HG03521 (cell line): Measurements from ENCODE around the gene MBTD1.
"Not testable (repeated sequence)": the region's sequence is repeated elsewhere in the genome, so short reads cannot be mapped to it uniquely, and the experiment has no call there.

Experiments used
- ATAC-seq: cut with Tn5 transposase; IDR thresholded peaks from one replicate; pipeline ENCODE4 v1.9.1; 2021; ENCODE audit warnings: mild to moderate bottlenecking, moderate library complexity; ENCODE audit not compliant: unreplicated experiment

Gene MBTD1

GRCh38 chr17:51256101-51256500, 3.7 kb downstream of the MBTD1 start:
- no peak for ATAC-seq

DNA sequence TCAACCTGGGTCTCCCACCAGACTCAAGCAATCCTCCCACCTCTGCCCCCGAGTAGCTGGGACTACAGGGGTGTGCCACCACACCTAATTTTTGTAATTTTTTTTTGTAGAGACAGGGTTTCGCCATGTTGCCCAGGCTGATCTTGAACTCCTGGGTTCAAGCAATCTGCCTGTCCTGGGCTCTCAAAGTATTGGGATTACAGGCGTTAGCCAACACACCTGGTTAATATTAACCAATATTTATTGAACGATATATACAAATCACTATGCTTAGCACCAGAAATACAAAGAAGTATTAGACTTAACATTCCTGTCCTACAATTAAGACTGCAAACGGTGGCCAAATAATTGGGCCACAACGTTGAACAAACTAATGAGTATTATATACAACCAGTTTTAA, 4.2 kb downstream of the MBTD1 start:
- ATAC-seq = no peak

- ATAC-seq = no peak
Measured at GRCh38 chr17:51251010-51251409, 8.8 kb downstream of the MBTD1 start.

- ATAC-seq = no peak
Measured at GRCh38 chr17:51250314-51250840, 9.5 kb downstream of the MBTD1 start.

DNA sequence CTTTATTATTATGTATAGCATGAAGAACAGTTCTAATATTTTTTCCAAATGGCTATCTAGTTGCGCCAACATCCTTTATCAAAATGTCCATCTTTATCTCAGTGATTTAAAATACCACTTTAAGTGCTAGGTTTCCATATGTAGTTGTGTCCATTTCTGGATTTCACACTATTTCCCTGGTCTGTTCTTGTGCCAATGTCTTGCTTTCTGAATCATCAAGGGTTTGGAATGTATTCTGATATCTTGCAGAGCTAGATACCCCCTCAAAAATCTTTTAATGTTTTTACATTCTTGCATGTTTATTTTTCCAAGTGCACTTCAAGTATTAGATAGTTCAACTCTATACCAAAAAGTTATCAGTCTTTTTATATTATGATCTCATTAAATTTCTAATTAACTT, 14.3 kb downstream of the MBTD1 start:
- ATAC-seq = no peak

DNA sequence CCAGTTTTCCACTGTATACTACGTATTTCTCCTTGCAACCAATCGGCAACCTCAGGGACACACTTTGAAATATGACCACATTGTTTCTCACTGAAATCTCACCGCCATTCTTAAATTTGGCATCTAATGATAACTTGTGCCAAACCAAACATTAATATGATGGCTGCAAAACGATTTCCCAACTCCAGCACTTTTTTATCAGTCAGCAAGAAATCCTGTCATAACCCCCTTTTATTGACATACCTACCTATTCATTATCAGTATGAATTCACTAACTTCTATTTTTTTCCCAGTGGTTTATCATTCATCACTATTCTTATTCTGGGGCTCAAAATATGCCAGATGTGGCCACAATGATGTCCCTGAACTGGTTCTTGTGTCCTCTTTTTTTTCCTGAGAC, 15.8 kb downstream of the MBTD1 start:
- ATAC-seq = no peak

- ATAC-seq = no peak
Measured at GRCh38 chr17:51240275-51240674, 19.6 kb downstream of the MBTD1 start.

DNA sequence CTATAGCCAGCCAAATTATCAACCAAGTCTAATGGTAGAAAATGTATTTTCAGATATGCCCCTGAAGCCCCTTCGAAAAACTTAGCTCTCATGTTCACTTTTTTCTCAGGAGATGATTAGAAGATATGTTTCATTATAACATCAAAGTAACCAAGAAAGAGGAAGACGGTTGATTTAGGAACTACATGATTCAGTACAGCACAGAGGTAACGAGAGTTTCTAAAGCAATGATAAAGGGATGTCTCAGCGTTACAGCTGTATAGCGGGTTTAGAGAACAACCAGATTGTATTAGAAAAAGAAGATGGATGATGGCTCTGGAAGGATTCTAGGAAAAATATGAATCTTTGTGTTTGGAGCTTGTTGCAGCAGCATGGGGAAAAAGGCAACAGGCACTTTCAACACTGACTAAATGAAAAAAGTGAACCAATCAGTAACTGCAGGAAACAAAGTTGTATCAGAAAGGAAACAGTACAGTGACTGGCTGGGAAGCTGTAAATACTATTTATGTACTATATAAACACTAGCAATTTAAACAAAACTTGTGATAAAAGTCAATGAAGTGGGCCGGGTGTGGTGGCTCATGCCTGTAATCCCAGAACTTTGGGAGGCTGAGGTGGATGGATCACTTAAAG, 21.5 kb downstream of the MBTD1 start:
- peak; percentile 50 for ATAC-seq

DNA sequence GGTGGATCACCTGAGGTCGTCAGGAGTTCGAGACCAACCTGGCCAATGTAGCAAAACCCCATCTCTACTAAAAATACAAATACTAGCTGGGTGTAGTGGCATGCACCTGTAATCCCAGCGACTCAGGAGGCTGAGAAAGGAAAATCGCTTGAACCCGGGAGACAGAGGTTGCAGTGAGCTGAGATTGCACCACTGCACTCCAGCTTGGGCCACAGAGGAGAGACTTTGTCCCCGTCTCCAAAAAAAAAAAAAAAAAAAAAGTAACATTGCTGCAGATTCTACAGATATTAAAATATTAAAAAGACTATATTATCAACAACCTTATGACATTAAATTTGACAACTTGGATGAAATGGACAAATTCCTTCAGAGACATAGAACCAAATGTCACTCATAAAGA, 25.7 kb downstream of the MBTD1 start:
- no peak for ATAC-seq

DNA sequence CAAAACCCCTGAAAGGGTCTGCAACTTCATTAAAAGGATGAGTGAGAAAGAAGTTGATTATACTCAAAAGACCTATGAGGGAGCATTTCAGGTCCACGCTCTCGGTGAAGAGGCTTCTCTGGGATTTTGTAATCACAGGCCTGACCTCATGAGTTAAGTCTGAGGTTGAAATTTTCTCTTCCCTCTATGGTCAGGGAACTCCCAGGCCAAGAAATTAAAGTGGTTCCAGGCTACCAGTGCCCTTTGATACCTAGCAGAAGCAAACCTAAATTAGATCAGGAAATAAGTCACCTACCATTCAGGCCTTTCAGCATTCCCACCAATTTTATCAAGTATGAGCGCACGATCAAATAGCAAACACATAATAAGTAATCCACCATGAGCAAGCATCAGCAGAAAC, 27.9 kb downstream of the MBTD1 start:
- ATAC-seq = no peak

DNA sequence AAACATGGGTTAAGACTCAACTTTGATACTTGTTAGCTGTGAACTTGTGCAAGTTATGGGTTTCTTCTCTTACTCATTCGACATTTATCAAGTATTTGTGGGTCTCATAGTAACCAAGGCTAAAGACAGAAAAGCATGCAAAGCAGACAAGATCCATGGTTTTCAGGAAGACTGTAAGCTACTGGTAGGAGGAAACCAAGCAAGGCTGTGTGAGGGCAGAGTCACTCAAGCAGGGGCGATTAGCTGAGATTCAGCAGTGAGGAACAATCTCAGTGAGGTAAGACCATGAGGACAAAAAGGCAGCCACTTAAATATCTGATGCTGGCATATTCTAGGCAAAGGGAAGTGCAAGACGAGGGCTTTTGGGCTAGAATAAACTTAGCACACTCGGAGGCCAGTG, 29.5 kb downstream of the MBTD1 start:
- no peak for ATAC-seq

GRCh38 chr17:51229889-51230288, 30.0 kb downstream of the MBTD1 start:
- ATAC-seq = no peak

DNA sequence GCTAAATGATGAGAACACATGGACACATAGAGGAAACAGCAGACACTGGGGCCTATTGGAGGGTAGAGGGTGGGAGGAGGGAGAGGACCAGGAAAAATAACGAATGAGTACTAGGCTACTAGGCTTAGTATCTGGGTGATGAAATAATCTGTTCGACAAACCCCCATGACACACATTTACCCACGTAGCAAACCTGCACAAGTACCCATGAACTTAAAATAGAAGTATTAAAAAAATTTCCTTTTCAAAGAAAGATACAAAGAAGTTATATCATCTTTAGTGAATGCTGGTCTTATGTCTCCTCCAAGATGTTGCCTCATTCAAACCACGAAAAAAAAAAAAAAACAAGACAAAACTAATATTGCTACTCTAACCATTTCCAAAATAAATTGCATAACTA, 31.7 kb downstream of the MBTD1 start:
- no peak for ATAC-seq

DNA sequence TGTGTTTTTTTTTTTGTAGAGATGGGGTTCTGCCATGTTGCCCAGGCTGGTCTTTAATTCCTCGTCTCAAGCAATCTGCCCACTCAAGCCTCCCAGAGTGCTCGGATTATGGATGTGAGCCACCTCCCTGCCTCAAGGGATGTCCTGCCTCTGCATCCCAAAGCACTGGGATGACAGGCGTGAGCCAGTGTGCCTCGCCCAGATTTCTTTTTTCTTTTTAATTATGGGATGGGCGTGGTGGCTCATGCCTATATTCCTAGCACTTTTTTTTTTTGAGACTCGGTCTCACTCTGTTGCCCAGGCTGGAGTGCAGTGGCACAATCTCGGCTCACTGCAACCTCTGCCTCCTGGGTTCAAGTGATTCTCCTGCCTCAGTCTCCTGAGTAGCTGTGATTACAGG, 34.3 kb downstream of the MBTD1 start:
- not testable (repeated sequence) for ATAC-seq

DNA sequence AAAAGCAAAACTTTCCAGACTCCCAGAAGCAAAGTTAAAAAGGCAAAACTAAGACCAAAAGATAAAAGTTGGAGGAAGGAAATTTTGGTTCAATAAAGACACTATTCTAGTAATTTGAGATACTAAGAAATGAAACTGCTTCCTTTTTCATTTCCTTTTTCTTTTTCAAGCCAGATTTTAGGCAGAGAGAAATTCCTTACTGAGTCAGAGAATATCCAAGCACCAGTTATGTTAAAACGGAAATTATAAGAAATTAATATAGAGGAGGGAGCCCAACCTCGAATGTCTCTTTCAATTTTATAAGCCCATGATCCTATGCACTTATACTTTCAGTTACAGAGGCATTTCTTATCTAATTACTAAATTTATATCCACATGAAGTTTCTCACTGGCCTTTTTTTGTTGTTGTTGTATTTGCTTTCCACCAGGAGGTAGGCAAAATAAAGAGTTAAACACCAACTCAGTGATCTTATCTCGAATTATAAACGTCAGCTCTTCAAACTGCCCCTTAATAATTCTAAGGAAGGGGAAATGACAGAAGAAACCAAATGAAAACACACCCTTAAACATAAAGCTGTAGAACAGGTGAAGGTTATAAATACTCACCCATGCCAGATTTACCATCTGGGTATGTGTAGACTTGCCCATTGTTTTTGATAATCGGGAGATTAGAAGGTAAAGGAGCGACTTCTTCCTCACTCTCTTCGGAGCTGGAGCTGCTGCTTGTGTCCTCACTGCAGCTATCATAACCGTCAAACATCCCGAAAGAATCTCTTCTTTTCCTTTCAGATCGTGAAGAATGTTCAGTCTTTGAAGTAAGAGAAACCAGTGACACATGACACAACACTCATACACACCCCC, 35.2 kb downstream of the MBTD1 start:
- ATAC-seq = no peak

GRCh38 chr17:51221322-51221721, 38.5 kb downstream of the MBTD1 start:
- ATAC-seq = no peak

DNA sequence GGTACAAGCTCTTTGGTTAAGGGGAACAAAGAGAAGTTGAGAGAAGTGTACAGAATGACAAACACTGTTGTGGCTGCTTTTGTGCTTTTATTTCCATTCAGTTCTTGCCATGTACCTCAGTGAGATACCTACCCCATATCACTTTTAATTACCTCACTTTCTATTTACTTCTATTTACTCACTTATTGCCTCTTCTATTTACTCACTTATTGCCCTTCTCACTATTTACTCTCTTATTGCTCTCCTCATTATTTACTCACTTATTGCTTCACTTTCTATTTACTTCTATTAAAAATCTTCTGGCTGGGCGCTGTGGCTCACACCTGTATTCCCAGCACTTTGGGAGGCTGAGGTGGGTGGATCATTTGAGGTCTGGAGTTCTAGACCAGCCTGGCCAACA, 41.9 kb downstream of the MBTD1 start:
- no peak for ATAC-seq

DNA sequence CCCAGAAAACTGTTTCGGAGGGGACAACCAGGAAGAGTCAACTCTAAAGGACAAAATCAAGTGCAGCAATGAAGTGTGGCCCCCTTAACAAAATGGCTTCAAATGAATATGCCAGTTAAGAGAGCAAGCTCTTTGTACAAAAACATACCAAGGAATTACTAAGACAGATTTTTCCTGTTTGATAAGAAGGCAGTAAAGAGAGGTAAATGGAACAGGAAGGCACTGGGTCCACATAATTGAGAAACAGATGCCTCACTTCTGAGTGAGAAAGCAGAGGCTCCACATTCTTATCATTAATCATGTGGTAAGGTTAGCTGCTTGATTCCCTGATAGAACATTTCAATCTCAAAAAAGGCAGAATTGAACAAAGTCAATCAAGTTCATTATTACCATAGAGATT, 44.9 kb downstream of the MBTD1 start:
- no peak for ATAC-seq

GRCh38 chr17:51203838-51204237, 56.0 kb downstream of the MBTD1 start:
- ATAC-seq = no peak

- no peak for ATAC-seq
Measured at GRCh38 chr17:51200846-51201245, 59.0 kb downstream of the MBTD1 start.

GRCh38 chr17:51200295-51200694, 59.6 kb downstream of the MBTD1 start:
- ATAC-seq = no peak

GRCh38 chr17:51197754-51198153, 62.1 kb downstream of the MBTD1 start:
- no peak for ATAC-seq
